OCI-LY1 (cell line): ENCODE results near the gene CHRNB2.

Source experiments
- H2AFZ ChIP-seq: fragments of 200-600 bp; sonication (generic), shearing (Covaris generic); 2 replicates; pipeline ENCODE4 v1.6.0; 2014; ENCODE audit warnings: antibody characterized with exemption, mild to moderate bottlenecking, low read length
- H3F3A ChIP-seq: fragments of 200-600 bp; sonication (generic), shearing (Covaris generic); 2 replicates; pipeline ENCODE4 v1.6.0; 2014; ENCODE audit warnings: mild to moderate bottlenecking, antibody characterized with exemption, low read length, moderate library complexity; ENCODE audit not compliant: insufficient read depth
- H3K27ac ChIP-seq: fragments of 200-600 bp; sonication (generic); 2 replicates; pipeline ENCODE4 v1.5.1; 2014; ENCODE audit warnings: low read length, mixed run types, mild to moderate bottlenecking, low read depth; ENCODE audit not compliant: poor library complexity, severe bottlenecking
- H3K27me3 ChIP-seq: fragments of 200-600 bp; sonication (generic); 2 replicates; pipeline ENCODE4 v1.6.0; 2014; ENCODE audit warnings: antibody characterized with exemption, mild to moderate bottlenecking, low read length, moderate library complexity; ENCODE audit not compliant: insufficient read depth
- H3K36me3 ChIP-seq: fragments of 200-600 bp; sonication (generic); 2 replicates; pipeline ENCODE4 v1.6.1; 2014; ENCODE audit warnings: mild to moderate bottlenecking, antibody characterized with exemption, low read length, moderate library complexity, mixed read lengths; ENCODE audit not compliant: insufficient read depth
- H3K4me1 ChIP-seq: fragments of 200-600 bp; sonication (generic); 2 replicates; pipeline ENCODE4 v1.5.1; 2014; ENCODE audit warnings: mild to moderate bottlenecking, low read length, moderate library complexity; ENCODE audit not compliant: insufficient read depth, severe bottlenecking
- H3K4me2 ChIP-seq: fragments of 200-600 bp; sonication (generic), shearing (Covaris generic); 2 replicates; pipeline ENCODE4 v1.6.1; 2014; ENCODE audit warnings: low read length
- H3K4me3 ChIP-seq: fragments of 200-600 bp; sonication (generic); 2 replicates; pipeline ENCODE4 v1.5.1; 2014; ENCODE audit warnings: low read length, low read depth, mild to moderate bottlenecking, mixed read lengths; ENCODE audit not compliant: poor library complexity, severe bottlenecking
- H3K79me2 ChIP-seq: fragments of 200-600 bp; shearing (Covaris generic); 2 replicates; pipeline ENCODE4 v1.6.1; 2016; ENCODE audit warnings: mixed run types, low read length, mixed read lengths; ENCODE audit not compliant: insufficient read depth
- H3K9ac ChIP-seq: fragments of 200-600 bp; sonication (generic), shearing (Covaris generic); 2 replicates; pipeline ENCODE4 v1.6.1; 2014; ENCODE audit warnings: mild to moderate bottlenecking, low read length, mixed read lengths
- H3K9me2 ChIP-seq: fragments of 200-600 bp; sonication (generic), shearing (Covaris generic); 2 replicates; pipeline ENCODE4 v1.6.1; 2014; ENCODE audit warnings: low read depth, mild to moderate bottlenecking, low read length, mixed read lengths
- H3K9me3 ChIP-seq: fragments of 200-600 bp; shearing (Covaris generic); 2 replicates; pipeline ENCODE4 v1.6.1; 2014; ENCODE audit warnings: low read length, mixed read lengths
- H4K20me1 ChIP-seq: fragments of 200-600 bp; sonication (generic), shearing (Covaris generic); 2 replicates; pipeline ENCODE4 v1.6.0; 2016; ENCODE audit warnings: mild to moderate bottlenecking, low read length; ENCODE audit not compliant: insufficient read depth
- CTCF ChIP-seq: fragments of 200-600 bp; sonication (generic), shearing (Covaris generic); IDR thresholded peaks from 2 replicates; pipeline ENCODE4 v1.5.1; 2017; ENCODE audit warnings: mild to moderate bottlenecking, antibody characterized with exemption, low read length, moderate library complexity, mixed read lengths
- EZH2 ChIP-seq: fragments of 200-600 bp; sonication (generic), shearing (Covaris generic); IDR thresholded peaks from 2 replicates; pipeline ENCODE4 v1.8.0; 2017; ENCODE audit warnings: borderline replicate concordance, mixed run types, mild to moderate bottlenecking, antibody characterized with exemption, low read length, moderate library complexity, mixed read lengths

Gene CHRNB2

GRCh38 chr1:154552036-154552435 is 15.5 kb upstream of the CHRNB2 start:
- no peak overlapping the region for H2AFZ ChIP-seq
- H3K4me3 ChIP-seq, result no peak overlapping the region

GRCh38 chr1:154553056-154554030 is 14.2 kb upstream of the CHRNB2 start:
- Histone ChIP-seq H3K36me3 (peaks cover 74% of the 10 kb centered on the region), H3K4me2 (no peak overlapping the region), H3K27ac (no peak overlapping the region), H2AFZ (no peak overlapping the region), H4K20me1 (no peaks in the 10 kb centered on the region), H3K9ac (no peak overlapping the region), H3K9me2 (no peaks in the 10 kb centered on the region), H3K27me3 (no peaks in the 10 kb centered on the region), H3K4me3 (no peak overlapping the region), H3K4me1 (peaks cover 17% of the 10 kb centered on the region), H3K79me2 (peaks cover 18% of the 10 kb centered on the region), H3F3A (no peaks in the 10 kb centered on the region), H3K9me3 (no peaks in the 10 kb centered on the region)
- no peak for TF ChIP-seq CTCF
- TF ChIP-seq EZH2, result no peak

More at GRCh38 chr1:154552036-154552435, 15.5 kb upstream of the CHRNB2 start:
- Histone ChIP-seq H4K20me1 (no peaks in the 10 kb centered on the region), H3K4me1 (peaks cover 9% of the 10 kb centered on the region), H3K4me2 (no peak overlapping the region), H3K9me2 (no peaks in the 10 kb centered on the region), H3F3A (no peaks in the 10 kb centered on the region), H3K27me3 (no peaks in the 10 kb centered on the region), H3K36me3 (peaks cover 74% of the 10 kb centered on the region), H3K27ac (no peak overlapping the region), H3K9ac (no peak overlapping the region), H3K79me2 (peaks cover 6% of the 10 kb centered on the region), H3K9me3 (no peaks in the 10 kb centered on the region)
- TF ChIP-seq EZH2, result no peak
- no peak for TF ChIP-seq CTCF

- Histone ChIP-seq H3K27ac (no peak overlapping the region), H3K36me3 (peaks cover 43% of the 10 kb centered on the region)
Measured at GRCh38 chr1:154556422-154556821, 11.2 kb upstream of the CHRNB2 start.

More at GRCh38 chr1:154556422-154556821, 11.2 kb upstream of the CHRNB2 start:
- H3K9ac ChIP-seq, result peak overlapping the region; percentile 82; the same call in 1 of the 2 replicates
- H4K20me1 ChIP-seq, result no peaks in the 10 kb centered on the region
- H3K9me2 ChIP-seq, result no peaks in the 10 kb centered on the region
- H3K27me3 ChIP-seq, result no peaks in the 10 kb centered on the region
- H3K79me2 ChIP-seq, result peaks cover 18% of the 10 kb centered on the region
- peak overlapping the region; percentile 74 for H3K4me3 ChIP-seq
- no peaks in the 10 kb centered on the region for H3K9me3 ChIP-seq
- no peak overlapping the region for H2AFZ ChIP-seq
- TF ChIP-seq CTCF, result no peak
- TF ChIP-seq EZH2, result no peak
- peak overlapping the region; percentile 93 for H3K4me2 ChIP-seq
- no peaks in the 10 kb centered on the region for H3F3A ChIP-seq
- H3K4me1 ChIP-seq, result peaks cover 25% of the 10 kb centered on the region
